ENCODE measurements around the gene LAMA1. TPM values are rescaled to one million over a fixed set of nuclear protein-coding genes. Genes with fewer than 3 reads are reported as not detected.
A peak's percentile ranks its signal among the peaks of the same experiment; 100 is the strongest.
"Not testable (repeated sequence)": the region's sequence is repeated elsewhere in the genome, so short reads cannot be mapped to it uniquely, and the experiment has no call there.

The LAMA1 gene
- total RNA-seq, 1 experiment from 2014 or later: 7.2 TPM

- DNase-seq (ENCODE audit: low spot score): no peak
Measured at GRCh38 chr18:6948281-6949055, 169.1 kb downstream of the LAMA1 start.

GRCh38 chr18:6947338-6948030, 170.1 kb downstream of the LAMA1 start:
- no peak for DNase-seq (ENCODE audit: low spot score)

GRCh38 chr18:6943143-6943542, 174.5 kb downstream of the LAMA1 start:
- no peak for DNase-seq (ENCODE audit: low spot score)

- no peak for DNase-seq (ENCODE audit: low spot score)
Measured at GRCh38 chr18:6942742-6943141, 174.9 kb downstream of the LAMA1 start.

- no peak for DNase-seq (ENCODE audit: low spot score)
Measured at GRCh38 chr18:6941996-6942395, 175.6 kb downstream of the LAMA1 start.

- no peak for DNase-seq (ENCODE audit: low spot score)
Measured at GRCh38 chr18:6940451-6940850, 177.1 kb downstream of the LAMA1 start.

GRCh38 chr18:6939972-6940371, 177.6 kb downstream of the LAMA1 start:
- no peak for DNase-seq (ENCODE audit: low spot score)

GRCh38 chr18:6938403-6938802, 179.2 kb downstream of the LAMA1 start:
- DNase-seq (ENCODE audit: low spot score): not testable (repeated sequence)

GRCh38 chr18:6938003-6938402, 179.6 kb downstream of the LAMA1 start:
- DNase-seq (ENCODE audit: low spot score): no peak

- no peak for DNase-seq (ENCODE audit: low spot score)
Measured at GRCh38 chr18:6934859-6935258, 182.7 kb downstream of the LAMA1 start.

GRCh38 chr18:6929370-6930102, 188.1 kb downstream of the LAMA1 start:
- peak; percentile 22 for DNase-seq (ENCODE audit: low spot score)

GRCh38 chr18:6928359-6928758, 189.2 kb downstream of the LAMA1 start:
- DNase-seq (ENCODE audit: low spot score): no peak

- no peak for DNase-seq (ENCODE audit: low spot score)
Measured at GRCh38 chr18:6927153-6927552, 190.4 kb downstream of the LAMA1 start.

- no peak for DNase-seq (ENCODE audit: low spot score)
Measured at GRCh38 chr18:6923220-6923619, 194.4 kb downstream of the LAMA1 start.

GRCh38 chr18:6921571-6921970, 196.0 kb downstream of the LAMA1 start:
- DNase-seq (ENCODE audit: low spot score): no peak

GRCh38 chr18:6920099-6920955, 197.3 kb downstream of the LAMA1 start:
- DNase-seq (ENCODE audit: low spot score): peak; percentile 64

- peak; percentile 9 for DNase-seq (ENCODE audit: low spot score)
Measured at GRCh38 chr18:6917072-6917471, 200.5 kb downstream of the LAMA1 start.

- DNase-seq (ENCODE audit: low spot score): no peak
Measured at GRCh38 chr18:6901286-6901926, 216.2 kb downstream of the LAMA1 start.

GRCh38 chr18:6891788-6892187, 225.8 kb downstream of the LAMA1 start:
- DNase-seq (ENCODE audit: low spot score): no peak
